Erythroblast (primary cell): ENCODE measurements around the gene CLCN5.

ENCODE experiments used
- GATA1 ChIP-seq: IDR thresholded peaks from 2 replicates; pipeline ENCODE4 v1.6.1; 2011; ENCODE audit warnings: low read depth, mild to moderate bottlenecking, control low read depth, low read length, moderate library complexity
- POLR2A ChIP-seq: IDR thresholded peaks from 2 replicates; pipeline ENCODE4 v1.6.1; 2011; ENCODE audit warnings: mild to moderate bottlenecking, low read length

GRCh38 chrX:49884290-49884862 lies 38.0 kb upstream of the CLCN5 start:
- TF ChIP-seq POLR2A (no peak), GATA1 (no peak)
